Measurements from ENCODE around the gene GNGT2. TPM values are rescaled to one million over a fixed set of nuclear protein-coding genes. Genes with fewer than 3 reads are reported as not detected.

Gene GNGT2
- total RNA-seq, 4 donors from 2014 or later = 4.2 TPM; not detected in 3

DNA sequence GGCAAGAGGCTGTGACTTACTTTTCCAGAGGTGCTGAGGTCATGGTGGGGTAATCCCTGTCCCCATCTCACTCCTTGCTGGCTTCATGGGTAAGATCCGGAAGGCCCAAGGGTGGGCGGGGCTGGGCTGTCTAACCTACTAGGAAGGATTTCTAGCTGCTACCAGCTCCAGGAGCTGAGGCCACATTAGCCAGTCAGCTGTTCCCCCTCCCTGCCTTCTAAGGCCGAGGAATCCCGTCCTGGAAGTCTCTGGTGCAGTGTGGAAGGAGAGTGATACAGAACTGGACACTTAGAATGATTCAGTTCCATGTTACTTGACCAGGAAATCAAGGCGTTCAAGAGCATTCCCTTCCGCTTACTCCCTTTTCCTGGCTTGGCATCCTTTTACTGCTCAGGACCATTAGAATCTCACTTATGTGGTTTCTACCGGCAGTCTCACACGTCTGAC lies 8.9 kb downstream of the GNGT2 start:
- TF ChIP-seq, protein P1, sequence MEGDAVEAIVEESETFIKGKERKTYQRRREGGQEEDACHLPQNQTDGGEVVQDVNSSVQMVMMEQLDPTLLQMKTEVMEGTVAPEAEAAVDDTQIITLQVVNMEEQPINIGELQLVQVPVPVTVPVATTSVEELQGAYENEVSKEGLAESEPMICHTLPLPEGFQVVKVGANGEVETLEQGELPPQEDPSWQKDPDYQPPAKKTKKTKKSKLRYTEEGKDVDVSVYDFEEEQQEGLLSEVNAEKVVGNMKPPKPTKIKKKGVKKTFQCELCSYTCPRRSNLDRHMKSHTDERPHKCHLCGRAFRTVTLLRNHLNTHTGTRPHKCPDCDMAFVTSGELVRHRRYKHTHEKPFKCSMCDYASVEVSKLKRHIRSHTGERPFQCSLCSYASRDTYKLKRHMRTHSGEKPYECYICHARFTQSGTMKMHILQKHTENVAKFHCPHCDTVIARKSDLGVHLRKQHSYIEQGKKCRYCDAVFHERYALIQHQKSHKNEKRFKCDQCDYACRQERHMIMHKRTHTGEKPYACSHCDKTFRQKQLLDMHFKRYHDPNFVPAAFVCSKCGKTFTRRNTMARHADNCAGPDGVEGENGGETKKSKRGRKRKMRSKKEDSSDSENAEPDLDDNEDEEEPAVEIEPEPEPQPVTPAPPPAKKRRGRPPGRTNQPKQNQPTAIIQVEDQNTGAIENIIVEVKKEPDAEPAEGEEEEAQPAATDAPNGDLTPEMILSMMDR (IDR thresholded peaks at IDR 0.05; ENCODE audit: low read depth) = no peak

DNA sequence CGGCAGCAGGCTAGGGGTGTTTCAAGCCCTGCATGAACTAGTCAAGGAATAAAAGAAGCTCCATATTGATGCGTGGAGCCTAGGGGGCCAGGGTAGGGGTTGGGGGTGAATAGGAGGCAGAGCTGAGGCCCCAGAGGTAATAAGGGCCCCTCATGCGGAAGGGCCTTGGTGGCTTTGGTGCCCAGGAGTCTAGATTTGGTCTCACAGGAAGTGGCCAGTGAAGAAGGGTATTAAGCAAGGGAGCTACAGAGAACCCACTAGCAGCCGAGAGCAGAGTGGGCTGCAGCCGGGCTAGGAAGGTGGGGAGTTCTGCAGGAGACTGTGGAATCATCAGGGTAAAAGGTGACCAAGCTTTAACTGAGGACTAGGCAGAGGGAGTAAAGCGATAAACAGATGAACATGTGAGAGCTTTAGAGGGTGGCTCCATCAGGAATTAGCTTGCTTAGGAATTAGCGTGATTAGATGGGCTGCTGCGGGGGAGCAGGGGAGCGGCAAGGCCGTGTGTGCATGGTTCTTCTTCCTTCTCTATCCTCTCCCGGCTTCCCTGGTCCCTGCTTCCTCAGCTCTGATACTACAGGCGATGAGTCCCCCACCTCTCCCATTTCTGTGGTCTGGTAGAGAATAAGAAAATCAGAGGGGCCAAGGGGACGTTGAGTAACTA lies 9.8 kb downstream of the GNGT2 start:
- TF ChIP-seq, protein P1 (IDR thresholded peaks at IDR 0.05; ENCODE audit: low read depth) = no peak

DNA sequence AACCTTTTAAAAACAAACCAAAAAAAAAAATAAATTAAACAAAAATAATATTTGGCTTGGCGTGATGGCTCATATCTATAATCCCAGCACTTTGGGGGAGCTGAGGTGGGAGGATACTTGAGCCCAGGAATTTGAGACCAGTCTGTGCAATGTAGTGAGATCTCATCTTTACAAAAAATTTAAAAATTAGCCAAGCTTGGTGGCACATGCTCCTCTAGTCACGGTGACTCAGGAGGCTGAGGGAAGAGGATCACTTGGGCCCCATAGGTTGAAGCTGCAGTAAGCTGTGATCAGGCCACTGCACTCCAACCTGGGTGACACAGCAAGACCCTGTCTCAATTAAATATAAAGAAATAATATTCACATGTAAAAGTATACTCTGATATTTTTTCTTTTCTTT lies 12.2 kb downstream of the GNGT2 start:
- TF ChIP-seq, protein P1 (IDR thresholded peaks at IDR 0.05; ENCODE audit: low read depth) = no peak

GRCh38 chr17:49197346-49197998 lies 12.9 kb downstream of the GNGT2 start:
- TF ChIP-seq, protein P1 (IDR thresholded peaks at IDR 0.05; ENCODE audit: low read depth) = no peak

GRCh38 chr17:49196520-49196919 lies 13.9 kb downstream of the GNGT2 start:
- TF ChIP-seq, protein P1 (IDR thresholded peaks at IDR 0.05; ENCODE audit: low read depth) = no peak

DNA sequence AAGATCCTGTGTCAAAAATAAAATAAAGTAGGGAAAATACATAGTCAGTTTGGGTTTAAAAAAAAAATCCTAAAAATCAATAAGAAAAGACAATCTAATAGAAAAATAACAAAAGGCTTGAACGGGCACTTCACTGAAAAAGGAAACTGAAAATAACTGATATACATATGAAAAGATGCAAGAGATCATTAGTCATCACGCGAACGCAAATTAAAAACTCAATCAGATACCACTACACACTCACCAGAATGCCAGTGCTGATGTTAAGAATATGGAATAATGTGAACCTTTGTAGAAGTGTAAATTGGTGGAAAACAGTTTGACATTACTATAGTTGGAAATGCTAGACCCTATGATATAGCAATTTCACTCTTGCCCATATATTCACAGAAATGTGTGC lies 14.6 kb downstream of the GNGT2 start:
- TF ChIP-seq, protein P1 (IDR thresholded peaks at IDR 0.05; ENCODE audit: low read depth) = no peak

DNA sequence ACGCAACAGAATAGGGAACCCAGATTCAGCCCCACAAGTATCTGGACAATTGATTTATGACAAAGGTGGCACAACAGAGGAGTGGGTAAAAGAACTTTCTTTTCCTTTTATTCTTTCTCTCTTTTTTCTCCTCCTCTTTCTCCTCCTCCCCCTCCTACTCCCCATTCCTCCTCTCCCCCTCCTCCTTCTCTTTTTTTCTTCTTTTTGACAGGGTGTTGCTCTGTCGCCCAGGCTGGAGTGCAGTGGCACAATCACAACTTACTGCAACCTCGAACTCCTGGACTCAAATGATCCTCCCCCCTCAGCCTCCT lies 16.1 kb downstream of the GNGT2 start:
- TF ChIP-seq, protein P1 (IDR thresholded peaks at IDR 0.05; ENCODE audit: low read depth) = no peak
